Sigmoid colon (tissue), 7 donors: ENCODE data around the gene BRAF. TPM values are rescaled to one million over a fixed set of nuclear protein-coding genes. Genes with fewer than 3 reads are reported as not detected.

Experiments used
- DNase-seq: peaks from one replicate; pipeline ENCODE4 v3.0.0-alpha.2; 2019
- H3K27ac ChIP-seq, 4 donors: fragments of 200-600 bp; sonication (generic); one replicate each; pipeline ENCODE4 v1.5.1; 2016 to 2019; ENCODE audit warnings: mild to moderate bottlenecking in 1 of 4
- H3K27me3 ChIP-seq, 3 donors: fragments of 200-600 bp; sonication (generic); one replicate each; pipeline ENCODE4 v1.5.1; 2019; ENCODE audit warnings: mild to moderate bottlenecking in 1 of 3
- H3K36me3 ChIP-seq, 4 donors: fragments of 200-600 bp; sonication (generic); one replicate each; pipeline ENCODE4 v1.5.1; 2016 to 2019
- H3K4me1 ChIP-seq, 4 donors: fragments of 200-600 bp; sonication (generic); one replicate each; pipeline ENCODE4 v1.5.1; 2017 to 2019
- H3K4me3 ChIP-seq, 4 donors: fragments of 200-600 bp; sonication (generic); one replicate each; pipeline ENCODE4 v1.5.1; 2017 to 2019; ENCODE audit warnings: mild to moderate bottlenecking in 2 of 4, moderate library complexity in 1 of 4
- H3K9me3 ChIP-seq, 4 donors: fragments of 200-600 bp in 3 of 4; sonication (generic) in 3 of 4; one replicate each; pipeline versions ENCODE4 v1.5.1 to v1.6.1; 2013 to 2019
- EP300 ChIP-seq, 4 donors: sonication (generic); formaldehyde crosslinking; IDR thresholded peaks; one replicate each; pipeline ENCODE4 v1.6.1; 2017; ENCODE audit warnings: antibody characterized with exemption in 4 of 4
- POLR2A ChIP-seq, 2 donors: fragments of 450-650 bp; IDR thresholded peaks; one replicate each; pipeline ENCODE4 v1.6.1; 2016; ENCODE audit warnings: antibody characterized with exemption in 2 of 2, mild to moderate bottlenecking in 2 of 2, moderate library complexity in 2 of 2
- POLR2AphosphoS5 ChIP-seq, 4 donors: sonication (generic); formaldehyde crosslinking; IDR thresholded peaks; one replicate each; pipeline ENCODE4 v1.6.1; 2017; ENCODE audit warnings: antibody characterized with exemption in 4 of 4
- WGBS, 2 donors: extraction: QIAGEN DNeasy Blood & Tissue Kit; methylation state at CpG; one replicate each; pipeline ENCODE4 v1.1.7; 2013; 5-methylcytosine and 5-hydroxymethylcytosine counted together
- intact Hi-C: fragments of 100-400 bp; cut with DNase I; formaldehyde crosslinking; loops from one replicate; pipeline ENCODE4 v1.15.1; 2023
- polyA plus RNA-seq, 3 donors: library from polyadenylated mRNA; stranded (reverse); fragments of 200-250 nt; gene quantifications; one replicate each; pipeline ENCODE4 v1.2.3, GENCODE V29; 2013
- total RNA-seq, 4 donors: library from RNA; depleted of rRNA; stranded (reverse); fragments of >200 nt; gene quantifications; one replicate each; pipeline ENCODE4 v1.1.0, GENCODE V29; 2016
- TF ChIP-seq, protein P1 (sequence below), 4 experiments: fragments of 450-650 bp in 3 of 4; fragments of 200-600 bp in 1 of 4; IDR thresholded peaks; one replicate each; pipeline ENCODE4 v1.5.1; 2016 to 2019; ENCODE audit warnings: antibody characterized with exemption in 4 of 4, mild to moderate bottlenecking in 3 of 4, moderate library complexity in 2 of 4
- donor health status: healthy with polysubstance abuse.
- donor health status: Bipolar disorder and iron deficiency.
- donor health status: healthy.

The BRAF gene
- total and polyA plus RNA-seq, 7 donors, result 4.8 to 64.8 (median 43.1) TPM

DNA sequence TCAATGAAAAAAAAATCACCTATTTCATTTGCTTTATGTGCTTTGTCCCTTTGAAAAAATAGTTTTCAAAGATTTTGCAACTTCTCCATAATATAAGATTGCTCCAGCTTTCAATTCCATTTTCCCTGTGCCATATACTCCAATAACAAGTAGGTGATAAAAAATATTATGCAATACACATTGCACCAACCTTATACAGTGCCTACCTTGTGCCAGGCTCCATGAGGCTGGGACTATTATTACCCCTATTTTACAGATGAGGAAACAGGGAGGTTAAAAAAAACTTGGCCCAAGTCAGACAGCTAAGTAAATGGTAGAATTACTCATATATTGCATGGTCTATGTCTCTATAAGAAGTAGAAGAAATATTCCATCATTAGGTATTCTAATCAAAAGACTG is 57.8 kb downstream of the BRAF start:
- no peak overlapping the region for H3K27ac ChIP-seq
- intact Hi-C loops, result no loop called here
- H3K9me3 ChIP-seq, result no peaks in the 10 kb centered on the region
- H3K36me3 ChIP-seq, result no peaks in the 10 kb centered on the region
- TF ChIP-seq EP300 (IDR thresholded peaks at IDR 0.05), result no peak
- TF ChIP-seq POLR2A (IDR thresholded peaks at IDR 0.05), result no peak
- TF ChIP-seq, protein P1, sequence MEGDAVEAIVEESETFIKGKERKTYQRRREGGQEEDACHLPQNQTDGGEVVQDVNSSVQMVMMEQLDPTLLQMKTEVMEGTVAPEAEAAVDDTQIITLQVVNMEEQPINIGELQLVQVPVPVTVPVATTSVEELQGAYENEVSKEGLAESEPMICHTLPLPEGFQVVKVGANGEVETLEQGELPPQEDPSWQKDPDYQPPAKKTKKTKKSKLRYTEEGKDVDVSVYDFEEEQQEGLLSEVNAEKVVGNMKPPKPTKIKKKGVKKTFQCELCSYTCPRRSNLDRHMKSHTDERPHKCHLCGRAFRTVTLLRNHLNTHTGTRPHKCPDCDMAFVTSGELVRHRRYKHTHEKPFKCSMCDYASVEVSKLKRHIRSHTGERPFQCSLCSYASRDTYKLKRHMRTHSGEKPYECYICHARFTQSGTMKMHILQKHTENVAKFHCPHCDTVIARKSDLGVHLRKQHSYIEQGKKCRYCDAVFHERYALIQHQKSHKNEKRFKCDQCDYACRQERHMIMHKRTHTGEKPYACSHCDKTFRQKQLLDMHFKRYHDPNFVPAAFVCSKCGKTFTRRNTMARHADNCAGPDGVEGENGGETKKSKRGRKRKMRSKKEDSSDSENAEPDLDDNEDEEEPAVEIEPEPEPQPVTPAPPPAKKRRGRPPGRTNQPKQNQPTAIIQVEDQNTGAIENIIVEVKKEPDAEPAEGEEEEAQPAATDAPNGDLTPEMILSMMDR (IDR thresholded peaks at IDR 0.05), result no peak
- TF ChIP-seq POLR2AphosphoS5 (IDR thresholded peaks at IDR 0.05), result no peak
- H3K27me3 ChIP-seq, result no peaks in the 10 kb centered on the region
- H3K4me3 ChIP-seq, result no peak overlapping the region
- peaks cover 0 to 18% (median 9%) of the 10 kb centered on the region in 4 donors for H3K4me1 ChIP-seq
- DNase-seq, result no peak

DNA sequence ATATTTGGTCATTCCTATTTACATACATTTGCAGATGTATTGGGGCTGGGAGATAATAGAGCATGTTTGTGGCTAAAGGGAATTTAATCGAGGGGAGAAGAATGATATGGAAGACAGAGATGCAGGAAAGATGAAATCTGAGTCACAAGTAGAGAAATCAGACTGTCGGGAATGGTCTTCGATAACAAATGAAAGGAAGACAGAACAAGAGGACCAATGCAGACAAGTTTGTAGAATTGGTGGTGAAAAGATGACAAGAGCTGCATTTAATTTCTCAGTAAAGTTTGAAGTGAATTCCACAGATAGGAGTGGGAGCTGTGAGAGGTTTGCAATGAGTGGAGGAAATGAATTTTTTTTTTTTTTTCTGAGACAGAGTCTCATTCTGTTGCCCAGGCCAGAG is 60.0 kb downstream of the BRAF start:
- DNase-seq, result no peak
- intact Hi-C loops, result no loop called here
- WGBS, 2 donors, result 98% methylated on average over 3 of the region's 3 CpGs
- Histone ChIP-seq H3K4me1 (peaks cover 0 to 29% (median 13%) of the 10 kb centered on the region in 4 donors), H3K36me3 (no peaks in the 10 kb centered on the region), H3K9me3 (no peaks in the 10 kb centered on the region), H3K4me3 (no peak overlapping the region), H3K27ac (no peak overlapping the region), H3K27me3 (no peaks in the 10 kb centered on the region)
- no peak for TF ChIP-seq EP300 (IDR thresholded peaks at IDR 0.05)
- TF ChIP-seq POLR2A (IDR thresholded peaks at IDR 0.05), result no peak
- no peak for TF ChIP-seq POLR2AphosphoS5 (IDR thresholded peaks at IDR 0.05)
- TF ChIP-seq, protein P1 (IDR thresholded peaks at IDR 0.05), result no peak

DNA sequence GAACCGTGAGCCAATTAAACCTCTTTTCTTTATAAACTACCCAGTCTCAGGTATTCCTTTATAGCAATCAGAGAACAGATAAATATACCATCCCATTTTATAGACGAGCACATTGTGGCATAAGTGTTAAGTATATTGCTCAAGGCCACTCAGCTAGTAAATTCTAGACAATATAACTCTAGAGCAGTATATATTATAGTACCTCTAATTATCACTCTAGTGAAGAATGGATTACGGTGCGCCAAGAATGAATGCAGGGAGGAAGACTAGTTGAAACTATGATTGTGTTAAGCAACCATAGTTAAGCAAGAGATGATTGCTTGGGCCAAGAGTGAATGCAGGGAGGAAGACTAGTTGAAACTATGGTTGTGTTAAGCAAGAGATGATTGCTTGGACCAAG is 60.9 kb downstream of the BRAF start:
- no peaks in the 10 kb centered on the region for H3K36me3 ChIP-seq
- H3K9me3 ChIP-seq, result no peaks in the 10 kb centered on the region
- H3K27ac ChIP-seq, result no peak overlapping the region
- intact Hi-C loops, result no loop called here
- WGBS, 2 donors, result 62 to 88% methylated on average over 4 of the region's 4 CpGs
- TF ChIP-seq EP300 (IDR thresholded peaks at IDR 0.05) (no peak), POLR2A (IDR thresholded peaks at IDR 0.05) (no peak), POLR2AphosphoS5 (IDR thresholded peaks at IDR 0.05) (no peak)
- TF ChIP-seq, protein P1 (IDR thresholded peaks at IDR 0.05), result no peak
- peaks cover 0 to 26% (median 13%) of the 10 kb centered on the region in 4 donors for H3K4me1 ChIP-seq
- no peak for DNase-seq
- H3K4me3 ChIP-seq, result no peak overlapping the region
- no peaks in the 10 kb centered on the region for H3K27me3 ChIP-seq

DNA sequence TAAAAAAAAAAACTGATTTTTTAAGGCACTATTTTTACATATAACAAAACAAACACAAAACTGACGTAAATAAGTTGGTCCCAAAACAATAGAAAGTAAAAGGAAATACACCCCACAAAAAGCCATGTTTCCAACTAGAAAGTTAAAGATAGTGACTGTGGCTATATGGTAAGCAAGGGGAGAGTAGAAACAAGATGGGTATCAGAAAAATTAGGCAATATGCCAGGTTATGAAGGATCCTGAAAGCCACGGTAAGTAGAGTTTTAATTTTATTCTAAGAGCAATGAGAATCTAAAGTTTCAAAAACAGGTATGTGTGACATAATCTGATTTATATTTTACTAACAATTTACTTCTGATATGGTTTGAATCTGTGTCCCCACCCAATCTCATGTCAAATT is 61.5 kb downstream of the BRAF start:
- H3K9me3 ChIP-seq, result no peaks in the 10 kb centered on the region
- H3K27ac ChIP-seq, result no peak overlapping the region
- H3K27me3 ChIP-seq, result no peaks in the 10 kb centered on the region
- intact Hi-C loops, result no loop called here
- H3K36me3 ChIP-seq, result no peaks in the 10 kb centered on the region
- DNase-seq, result no peak
- 96 to 97% methylated on average over 2 of the region's 2 CpGs for WGBS, 2 donors
- H3K4me3 ChIP-seq, result no peak overlapping the region
- TF ChIP-seq POLR2AphosphoS5 (IDR thresholded peaks at IDR 0.05) (no peak), EP300 (IDR thresholded peaks at IDR 0.05) (no peak), POLR2A (IDR thresholded peaks at IDR 0.05) (no peak)
- TF ChIP-seq, protein P1 (IDR thresholded peaks at IDR 0.05), result no peak
- H3K4me1 ChIP-seq, result peaks cover 0 to 19% (median 12%) of the 10 kb centered on the region in 4 donors

DNA sequence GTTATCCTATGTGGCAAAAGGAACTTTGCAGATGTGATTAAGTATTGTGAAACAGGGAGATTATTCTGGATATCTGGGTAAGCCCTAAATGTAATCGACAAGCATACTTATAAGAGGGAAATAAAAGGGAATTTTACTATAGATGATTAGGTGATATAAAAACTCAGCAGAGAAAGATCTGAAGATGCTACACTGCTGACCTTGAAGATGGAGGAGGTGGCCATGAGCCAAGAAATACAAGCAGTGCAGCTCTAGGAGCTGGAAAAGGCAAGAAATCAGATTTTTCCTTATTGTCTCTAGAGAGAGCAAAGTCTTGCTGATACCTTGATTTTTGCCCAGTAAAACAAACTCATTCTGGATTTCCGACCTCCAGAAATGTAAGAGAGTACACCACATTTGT is 67.7 kb downstream of the BRAF start:
- H3K27ac ChIP-seq, result no peak overlapping the region
- H3K27me3 ChIP-seq, result no peaks in the 10 kb centered on the region
- no peak overlapping the region for H3K4me3 ChIP-seq
- no peak for TF ChIP-seq POLR2A (IDR thresholded peaks at IDR 0.05)
- no peak for TF ChIP-seq EP300 (IDR thresholded peaks at IDR 0.05)
- TF ChIP-seq, protein P1 (IDR thresholded peaks at IDR 0.05), result no peak
- TF ChIP-seq POLR2AphosphoS5 (IDR thresholded peaks at IDR 0.05), result no peak
- H3K36me3 ChIP-seq, result no peaks in the 10 kb centered on the region
- H3K9me3 ChIP-seq, result no peaks in the 10 kb centered on the region
- peaks cover 0 to 13% (median 11%) of the 10 kb centered on the region in 4 donors for H3K4me1 ChIP-seq
- intact Hi-C loops, result no loop called here
- no peak for DNase-seq
- WGBS, 2 donors, result 66 to 94% methylated on average over 2 of the region's 2 CpGs
